H9 (cell line): ENCODE measurements around the gene SSR2. TPM values are rescaled to one million over a fixed set of nuclear protein-coding genes. Genes with fewer than 3 reads are reported as not detected.

Source experiments
- DNase-seq: peaks from one replicate; pipeline ENCODE4 v3.0.0-alpha.2; 2017
- H2AFZ ChIP-seq: one replicate; pipeline ENCODE4 v1.6.1; 2013; ENCODE audit warnings: mild to moderate bottlenecking, low read length, control low read depth, moderate library complexity
- H2AK5ac ChIP-seq: 2 replicates; pipeline ENCODE4 v1.6.1; 2013; ENCODE audit warnings: low read length, control low read depth, mixed read lengths; ENCODE audit not compliant: insufficient read length
- H2BK120ac ChIP-seq: one replicate; pipeline ENCODE4 v1.6.1; 2013; ENCODE audit warnings: low read depth, mild to moderate bottlenecking, low read length, control low read depth, inconsistent platforms; ENCODE audit not compliant: poor library complexity, severe bottlenecking
- H2BK12ac ChIP-seq: 2 replicates; pipeline ENCODE4 v1.6.1; 2013; ENCODE audit warnings: low read length, control low read depth, mixed read lengths, low read depth; ENCODE audit not compliant: insufficient read length
- H2BK15ac ChIP-seq: 2 replicates; pipeline ENCODE4 v1.6.1; 2013; ENCODE audit warnings: low read depth, low read length, control low read depth
- H2BK20ac ChIP-seq: one replicate; pipeline ENCODE4 v1.6.1; 2013; ENCODE audit warnings: low read depth, mild to moderate bottlenecking, low read length, control low read depth, inconsistent platforms; ENCODE audit not compliant: poor library complexity, severe bottlenecking
- H2BK5ac ChIP-seq: 2 replicates; pipeline ENCODE4 v1.6.1; 2013; ENCODE audit warnings: low read length, control low read depth, mixed read lengths; ENCODE audit not compliant: insufficient read length
- H3K14ac ChIP-seq: 2 replicates; pipeline ENCODE4 v1.6.1; 2013; ENCODE audit warnings: low read length, control low read depth; ENCODE audit not compliant: insufficient read depth
- H3K18ac ChIP-seq: 2 replicates; pipeline ENCODE4 v1.6.1; 2013; ENCODE audit warnings: low read depth, mild to moderate bottlenecking, mixed read lengths, low read length, control low read depth; ENCODE audit not compliant: insufficient read length
- H3K23ac ChIP-seq: 2 replicates; pipeline ENCODE4 v1.6.1; 2013; ENCODE audit warnings: low read length, control low read depth, mixed read lengths, low read depth; ENCODE audit not compliant: insufficient read length
- H3K23me2 ChIP-seq: 2 replicates; pipeline ENCODE4 v1.6.1; 2013; ENCODE audit warnings: low read depth, mild to moderate bottlenecking, mixed read lengths, low read length, control low read depth; ENCODE audit not compliant: insufficient read length, poor library complexity, severe bottlenecking
- H3K27ac ChIP-seq: 2 replicates; pipeline ENCODE4 v1.5.1; 2013; ENCODE audit warnings: low read length, control low read depth, mixed read lengths, low read depth; ENCODE audit not compliant: insufficient read length
- H3K27me3 ChIP-seq: 2 replicates; pipeline ENCODE4 v1.6.1; 2013; ENCODE audit warnings: low read length, control low read depth, inconsistent platforms; ENCODE audit not compliant: insufficient read depth
- H3K4ac ChIP-seq: 2 replicates; pipeline ENCODE4 v1.6.1; 2013; ENCODE audit warnings: low read depth, mild to moderate bottlenecking, control low read depth, inconsistent platforms, low read length, moderate library complexity
- H3K4me1 ChIP-seq: 2 replicates; pipeline ENCODE4 v1.6.1; 2013; ENCODE audit warnings: low read length, control low read depth, inconsistent platforms; ENCODE audit not compliant: insufficient read depth
- H3K4me2 ChIP-seq: 2 replicates; pipeline ENCODE4 v1.6.1; 2013; ENCODE audit warnings: low read length, control low read depth, mixed read lengths; ENCODE audit not compliant: insufficient read length, insufficient read depth
- H3K56ac ChIP-seq: 2 replicates; pipeline ENCODE4 v1.6.1; 2013; ENCODE audit warnings: low read depth, mild to moderate bottlenecking, mixed read lengths, low read length, control low read depth; ENCODE audit not compliant: insufficient read length
- H3K79me1 ChIP-seq: 2 replicates; pipeline ENCODE4 v1.6.1; 2013; ENCODE audit warnings: low read depth, mild to moderate bottlenecking, moderate library complexity, low read length, control low read depth, inconsistent platforms; ENCODE audit not compliant: insufficient read depth, poor library complexity, severe bottlenecking
- H3K79me2 ChIP-seq: 2 replicates; pipeline ENCODE4 v1.6.1; 2013; ENCODE audit warnings: low read length, control low read depth, inconsistent platforms; ENCODE audit not compliant: insufficient read depth
- H3K9ac ChIP-seq: 2 replicates; pipeline ENCODE4 v1.6.1; 2013; ENCODE audit warnings: low read length, control low read depth, mixed read lengths; ENCODE audit not compliant: insufficient read length; ENCODE audit errors: extremely low read depth
- H3K9me3 ChIP-seq: one replicate; pipeline ENCODE4 v1.6.1; 2013; ENCODE audit warnings: low read depth, low read length, inconsistent platforms; ENCODE audit not compliant: control insufficient read depth
- H3T11ph ChIP-seq: one replicate; pipeline ENCODE4 v1.6.1; 2013; ENCODE audit warnings: mild to moderate bottlenecking, low read length, control low read depth, inconsistent platforms
- H4K20me1 ChIP-seq: one replicate; pipeline ENCODE4 v1.6.1; 2013; ENCODE audit not compliant: control insufficient read depth, insufficient read length, insufficient read depth
- H4K5ac ChIP-seq: 2 replicates; pipeline ENCODE4 v1.6.1; 2013; ENCODE audit warnings: low read depth, mild to moderate bottlenecking, mixed read lengths, low read length, control low read depth; ENCODE audit not compliant: insufficient read length
- H4K8ac ChIP-seq: replicated peaks from 2 replicates; pipeline ENCODE4 v1.6.1; 2013; ENCODE audit warnings: low read length, control low read depth, mixed read lengths, low read depth; ENCODE audit not compliant: insufficient read length
- H4K91ac ChIP-seq: 2 replicates; pipeline ENCODE4 v1.6.1; 2013; ENCODE audit warnings: low read depth, mild to moderate bottlenecking, moderate library complexity, mixed read lengths, low read length, control low read depth; ENCODE audit not compliant: insufficient read length
- H3K27ac Mint-ChIP-seq, 3 experiments: 2 replicates in 2 of 3; 3 replicates in 1 of 3; pipeline ENCODE4 v1.8.0; 2020 to 2021; ENCODE audit warnings: mixed read lengths in 3 of 3, mild to moderate bottlenecking in 1 of 3, moderate library complexity in 1 of 3
- H3K27me3 Mint-ChIP-seq: 2 replicates; pipeline ENCODE4 v1.8.0; 2021; ENCODE audit warnings: low read depth, mild to moderate bottlenecking, moderate library complexity, mixed read lengths
- H3K36me3 Mint-ChIP-seq, 3 experiments: 2 replicates in 2 of 3; 3 replicates in 1 of 3; pipeline ENCODE4 v1.8.0; 2020 to 2021; ENCODE audit warnings: low read depth in 3 of 3, mixed read lengths in 3 of 3; ENCODE audit not compliant: insufficient read depth in 1 of 3
- H3K4me1 Mint-ChIP-seq, 2 experiments: 2 replicates each; pipeline ENCODE4 v1.8.0; 2020; ENCODE audit warnings: mixed read lengths in 2 of 2
- H3K4me3 Mint-ChIP-seq, 2 experiments: 2 replicates in 1 of 2; 3 replicates in 1 of 2; pipeline ENCODE4 v1.8.0; 2020 to 2021; ENCODE audit warnings: mild to moderate bottlenecking in 2 of 2, mixed read lengths in 2 of 2, moderate library complexity in 1 of 2
- H3K9me3 Mint-ChIP-seq, 2 experiments: 2 replicates in 1 of 2; 3 replicates in 1 of 2; pipeline ENCODE4 v1.8.0; 2020; ENCODE audit warnings: mild to moderate bottlenecking in 2 of 2, mixed read lengths in 2 of 2, moderate library complexity in 1 of 2
- CTCF ChIP-seq: fragments of 200-600 bp; sonication (generic); conservative IDR thresholded peaks from 3 replicates; pipeline ENCODE4 v1.8.0; 2021; ENCODE audit warnings: antibody characterized with exemption, mild to moderate bottlenecking
- WGBS: extraction: QIAGEN DNeasy Blood & Tissue Kit; methylation state at CpG from one replicate; pipeline ENCODE4 v1.1.7; 2013; ENCODE audit warnings: missing lambda C conversion rate, low lambda C conversion rate, mixed read lengths; ENCODE audit not compliant: insufficient read length; ENCODE audit errors: extremely low coverage; 5-methylcytosine and 5-hydroxymethylcytosine counted together
- total RNA-seq: library from RNA; stranded (reverse); gene quantifications from 2 replicates; pipeline ENCODE4 v1.2.1, GENCODE V29; 2021

The SSR2 gene
- total RNA-seq, 1 experiment from 2014 or later, result 170 TPM

DNA sequence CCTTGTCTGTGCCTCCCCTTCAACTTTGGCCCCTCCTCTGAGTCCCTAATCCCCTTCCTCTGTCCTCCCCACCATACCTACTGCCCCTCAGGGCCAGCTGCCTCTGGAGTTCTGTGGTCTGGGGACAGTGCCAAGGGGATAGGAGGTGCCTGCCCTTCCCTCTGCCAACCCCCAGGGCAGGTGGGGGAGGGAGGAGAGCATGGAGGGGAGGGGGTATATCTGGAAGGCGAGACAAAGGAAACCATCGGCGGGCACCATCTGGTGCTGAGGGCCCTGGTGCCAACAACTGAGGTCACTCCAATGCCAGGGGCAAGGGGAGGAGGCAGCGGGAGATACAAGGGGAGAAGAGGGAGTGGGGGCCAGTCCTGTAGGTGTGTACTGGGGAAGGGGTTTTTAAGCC lies 49.8 kb upstream of the SSR2 start:
- no peak overlapping the region for H3K27ac ChIP-seq
- H3K56ac ChIP-seq, result no peak overlapping the region
- H4K91ac ChIP-seq, result no peak overlapping the region
- H3K79me2 ChIP-seq, result no peaks in the 10 kb centered on the region; the same call in 1 of the 2 replicates
- H3K9me3 Mint-ChIP-seq, result no peaks in the 10 kb centered on the region
- H2BK12ac ChIP-seq, result no peak overlapping the region
- no peak overlapping the region for H3K9ac ChIP-seq
- H3T11ph ChIP-seq, result no peak overlapping the region
- H4K20me1 ChIP-seq, result no peaks in the 10 kb centered on the region
- no peak overlapping the region for H2BK5ac ChIP-seq
- TF ChIP-seq CTCF, result no peak
- no CpG with 5 or more reads among the region's 4 CpGs for WGBS
- H3K4me2 ChIP-seq, result no peak overlapping the region
- no peaks in the 10 kb centered on the region for H3K27me3 ChIP-seq
- H4K8ac ChIP-seq, result no peak overlapping the region
- H3K4me1 Mint-ChIP-seq, result peaks cover 52 to 70% of the 10 kb centered on the region in 2 experiments
- peaks cover 12% of the 10 kb centered on the region; the same call in 1 of the 2 replicates for H3K4me1 ChIP-seq
- no peak for DNase-seq
- peak overlapping the region; percentile 64 to 79 (median 79); a peak in 5 of 7 replicates for H3K27ac Mint-ChIP-seq
- H3K23me2 ChIP-seq, result no peaks in the 10 kb centered on the region
- H2AFZ ChIP-seq, result no peak overlapping the region
- no peak overlapping the region for H4K5ac ChIP-seq
- H3K23ac ChIP-seq, result no peak overlapping the region
- H2BK120ac ChIP-seq, result no peak overlapping the region
- no peak overlapping the region for H2BK15ac ChIP-seq
- H3K36me3 Mint-ChIP-seq, result peaks cover 6 to 44% (median 40%) of the 10 kb centered on the region in 3 experiments; a peak in 6 of 7 replicates
- H3K79me1 ChIP-seq, result no peaks in the 10 kb centered on the region
- H3K14ac ChIP-seq, result no peak overlapping the region
- no peaks in the 10 kb centered on the region for H3K9me3 ChIP-seq
- H3K18ac ChIP-seq, result no peak overlapping the region
- H3K4me3 Mint-ChIP-seq, result no peak overlapping the region; a peak in 1 of 5 replicates
- no peaks in the 10 kb centered on the region for H3K27me3 Mint-ChIP-seq
- no peak overlapping the region for H3K4ac ChIP-seq
- no peak overlapping the region for H2BK20ac ChIP-seq
- H2AK5ac ChIP-seq, result no peak overlapping the region
